CD14-positive monocyte (primary cell): Measurements from ENCODE around the gene E2F2. TPM values are rescaled to one million over a fixed set of nuclear protein-coding genes. Genes with fewer than 3 reads are reported as not detected.

Experiments
- DNase-seq, 3 donors: peaks; one replicate each; pipeline ENCODE4 v3.0.0-alpha.2; 2011 to 2022
- H2AFZ ChIP-seq: 2 replicates; pipeline ENCODE4 v1.6.0; 2012; ENCODE audit warnings: mild to moderate bottlenecking, low read depth, low read length, inconsistent platforms; ENCODE audit not compliant: insufficient read depth, poor library complexity, severe bottlenecking
- H3K27ac ChIP-seq, 2 donors: 1 replicate in 1 of 2; 2 replicates in 1 of 2; pipeline ENCODE4 v1.5.1; 2012 to 2013; ENCODE audit warnings: low read length in 2 of 2, control low read depth in 1 of 2, inconsistent platforms in 1 of 2, low read depth in 1 of 2, mild to moderate bottlenecking in 1 of 2
- H3K27me3 ChIP-seq, 2 donors: one replicate each; pipeline versions ENCODE4 v1.6.0 to v1.6.1; 2011 to 2013; ENCODE audit warnings: low read length in 2 of 2; ENCODE audit not compliant: control insufficient read depth in 2 of 2, insufficient read depth in 2 of 2
- H3K36me3 ChIP-seq, 2 donors: replicated peaks in 1 of 2; 1 replicate in 1 of 2; 2 replicates in 1 of 2; pipeline versions ENCODE4 v1.5.1 to v1.6.1; 2012 to 2013; ENCODE audit warnings: low read length in 2 of 2, control low read depth in 1 of 2, inconsistent platforms in 1 of 2, mild to moderate bottlenecking in 1 of 2; ENCODE audit not compliant: insufficient read depth in 2 of 2, control insufficient read depth in 1 of 2
- H3K4me1 ChIP-seq, 2 donors: 1 replicate in 1 of 2; 2 replicates in 1 of 2; pipeline versions ENCODE4 v1.5.1 to v1.6.1; 2012 to 2013; ENCODE audit warnings: low read length in 2 of 2, control low read depth in 1 of 2, inconsistent platforms in 1 of 2, mild to moderate bottlenecking in 1 of 2, moderate library complexity in 1 of 2; ENCODE audit not compliant: insufficient read depth in 2 of 2, control insufficient read depth in 1 of 2
- H3K4me2 ChIP-seq: replicated peaks from 2 replicates; pipeline ENCODE3; 2012; ENCODE audit warnings: low read length, moderate library complexity, mild to moderate bottlenecking; ENCODE audit not compliant: poor library complexity, severe bottlenecking; ENCODE audit errors: extremely low read depth
- H3K4me3 ChIP-seq, 3 experiments: fragments of 200-600 bp in 1 of 3; sonication (generic) in 1 of 3; replicated peaks in 1 of 3; 1 replicate in 2 of 3; 2 replicates in 1 of 3; pipeline ENCODE4 v1.5.1; 2011 to 2013; ENCODE audit warnings: low read length in 3 of 3, mild to moderate bottlenecking in 3 of 3, control low read depth in 2 of 3, low read depth in 2 of 3, inconsistent platforms in 1 of 3, moderate library complexity in 1 of 3
- H3K79me2 ChIP-seq: 2 replicates; pipeline ENCODE4 v1.6.0; 2012; ENCODE audit warnings: mild to moderate bottlenecking, control low read depth, inconsistent platforms, low read length, moderate library complexity; ENCODE audit not compliant: insufficient read depth
- H3K9ac ChIP-seq: 2 replicates; pipeline ENCODE4 v1.6.0; 2017; ENCODE audit warnings: low read length, mild to moderate bottlenecking; ENCODE audit not compliant: insufficient read depth, poor library complexity, severe bottlenecking
- H3K9me3 ChIP-seq, 2 donors: replicated peaks in 1 of 2; 1 replicate in 1 of 2; 2 replicates in 1 of 2; pipeline versions ENCODE4 v1.5.1 to v1.6.1; 2012 to 2013; ENCODE audit warnings: low read length in 2 of 2, control low read depth in 1 of 2; ENCODE audit not compliant: control insufficient read depth in 1 of 2, insufficient read depth in 1 of 2
- H4K20me1 ChIP-seq: 2 replicates; pipeline ENCODE4 v1.6.0; 2012; ENCODE audit warnings: mild to moderate bottlenecking, low read length, control low read depth, moderate library complexity; ENCODE audit not compliant: insufficient read depth
- H3K27ac Mint-ChIP-seq, 7 donors: one replicate each; pipeline ENCODE4 v1.8.0; 2020; ENCODE audit warnings: mild to moderate bottlenecking in 7 of 7, mixed read lengths in 7 of 7, moderate library complexity in 6 of 7, inconsistent platforms in 2 of 7
- H3K27me3 Mint-ChIP-seq, 3 donors: one replicate each; pipeline ENCODE4 v1.8.0; 2021 to 2022; ENCODE audit warnings: low read depth in 3 of 3, mild to moderate bottlenecking in 3 of 3, mixed read lengths in 3 of 3, moderate library complexity in 3 of 3, inconsistent platforms in 1 of 3
- H3K36me3 Mint-ChIP-seq, 2 donors: one replicate each; pipeline ENCODE4 v1.8.0; 2020; ENCODE audit warnings: mixed read lengths in 2 of 2, inconsistent platforms in 1 of 2, mild to moderate bottlenecking in 1 of 2
- H3K4me1 Mint-ChIP-seq: one replicate; pipeline ENCODE4 v1.8.0; 2020; ENCODE audit warnings: mild to moderate bottlenecking, mixed read lengths
- H3K4me3 Mint-ChIP-seq, 2 donors: one replicate each; pipeline ENCODE4 v1.8.0; 2020; ENCODE audit warnings: mild to moderate bottlenecking in 2 of 2, mixed read lengths in 2 of 2, moderate library complexity in 1 of 2
- H3K9me3 Mint-ChIP-seq, 7 donors: one replicate each; pipeline ENCODE4 v1.8.0; 2020 to 2022; ENCODE audit warnings: mixed read lengths in 7 of 7, mild to moderate bottlenecking in 6 of 7, moderate library complexity in 6 of 7, inconsistent platforms in 2 of 7
- CTCF ChIP-seq: fragments of 200-600 bp; IDR thresholded peaks from one replicate; pipeline ENCODE4 v1.8.0; 2022; ENCODE audit warnings: antibody characterized with exemption, mild to moderate bottlenecking
- WGBS: methylation state at CpG from one replicate; pipeline ENCODE4 v1.1.5; 2013; ENCODE audit warnings: missing lambda C conversion rate; ENCODE audit not compliant: insufficient coverage; 5-methylcytosine and 5-hydroxymethylcytosine counted together
- intact Hi-C, 2 donors: fragments of 100-400 bp; cut with micrococcal nuclease; formaldehyde crosslinking; loops; one replicate each; pipeline versions ENCODE4 v1.15.0 to v1.15.1; 2023
- polyA plus RNA-seq, 3 donors: library from polyadenylated mRNA; depleted of rRNA in 1 of 3; unstranded in 2 of 3; stranded (reverse) in 1 of 3; fragments of 300-500 nt in 2 of 3; fragments of >200 nt in 1 of 3; fragmentation: Illumina TruSeq in 2 of 3; gene quantifications; 1 replicate in 2 of 3; 2 replicates in 1 of 3; pipeline ENCODE4 v1.2.3, GENCODE V29; 2012 to 2021

Gene E2F2
- polyA plus RNA-seq, 3 donors, result 0.24 to 4.7 (median 1.8) TPM

GRCh38 chr1:23469372-23469982, 61.6 kb downstream of the E2F2 start:
- peaks cover 2 to 10% (median 3%) of the 10 kb centered on the region in 3 donors for H3K27me3 Mint-ChIP-seq
- H3K36me3 Mint-ChIP-seq, result no peaks in the 10 kb centered on the region
- H3K27ac Mint-ChIP-seq, result no peak overlapping the region
- H2AFZ ChIP-seq, result no peak overlapping the region
- H3K4me1 ChIP-seq, result no peaks in the 10 kb centered on the region
- no peaks in the 10 kb centered on the region for H3K36me3 ChIP-seq
- peaks cover 0 to 1% (median 0%) of the 10 kb centered on the region in 7 donors for H3K9me3 Mint-ChIP-seq
- no peak overlapping the region for H3K4me3 ChIP-seq
- 60% methylated on average over 2 of the region's 5 CpGs for WGBS
- H4K20me1 ChIP-seq, result no peaks in the 10 kb centered on the region
- no peaks in the 10 kb centered on the region for H3K4me1 Mint-ChIP-seq
- no peak for DNase-seq
- no peak overlapping the region for H3K27ac ChIP-seq
- H3K4me2 ChIP-seq, result no peak overlapping the region
- no peaks in the 10 kb centered on the region for H3K9me3 ChIP-seq
- no peaks in the 10 kb centered on the region for H3K27me3 ChIP-seq
- no peak overlapping the region for H3K4me3 Mint-ChIP-seq
- no peak overlapping the region for H3K9ac ChIP-seq
- intact Hi-C loops, result no loop called here
- no peak for TF ChIP-seq CTCF
- no peaks in the 10 kb centered on the region for H3K79me2 ChIP-seq

- H2AFZ ChIP-seq, result no peak overlapping the region
- no peak for TF ChIP-seq CTCF
- no peaks in the 10 kb centered on the region for H3K9me3 ChIP-seq
- 93% methylated on average over 3 of the region's 3 CpGs for WGBS
- no peaks in the 10 kb centered on the region for H3K36me3 Mint-ChIP-seq
- H3K36me3 ChIP-seq, result no peaks in the 10 kb centered on the region
- H3K79me2 ChIP-seq, result no peaks in the 10 kb centered on the region
- peaks cover 0 to 1% (median 0%) of the 10 kb centered on the region in 7 donors for H3K9me3 Mint-ChIP-seq
- H3K9ac ChIP-seq, result no peak overlapping the region
- intact Hi-C loops, result no loop called here
- H4K20me1 ChIP-seq, result no peaks in the 10 kb centered on the region
- H3K4me3 Mint-ChIP-seq, result no peak overlapping the region
- no peaks in the 10 kb centered on the region for H3K4me1 Mint-ChIP-seq
- no peaks in the 10 kb centered on the region for H3K4me1 ChIP-seq
- H3K27me3 Mint-ChIP-seq, result peaks cover 6 to 9% (median 8%) of the 10 kb centered on the region in 3 donors
- no peak overlapping the region for H3K27ac Mint-ChIP-seq
- H3K4me2 ChIP-seq, result no peak overlapping the region
- H3K27ac ChIP-seq, result no peak overlapping the region
- DNase-seq, result no peak
- H3K4me3 ChIP-seq, result no peak overlapping the region
- H3K27me3 ChIP-seq, result peaks cover 0 to 3% of the 10 kb centered on the region in 2 donors
Observed at GRCh38 chr1:23466423-23466989, 64.5 kb downstream of the E2F2 start.
